ENCODE measurements around the gene TMEM198. TPM values are rescaled to one million over a fixed set of nuclear protein-coding genes. Genes with fewer than 3 reads are reported as not detected.
A peak's percentile ranks its signal among the peaks of the same experiment; 100 is the strongest.

TMEM198 gene
- total RNA-seq, 1 donor from 2014 or later: 8.2 TPM

DNA sequence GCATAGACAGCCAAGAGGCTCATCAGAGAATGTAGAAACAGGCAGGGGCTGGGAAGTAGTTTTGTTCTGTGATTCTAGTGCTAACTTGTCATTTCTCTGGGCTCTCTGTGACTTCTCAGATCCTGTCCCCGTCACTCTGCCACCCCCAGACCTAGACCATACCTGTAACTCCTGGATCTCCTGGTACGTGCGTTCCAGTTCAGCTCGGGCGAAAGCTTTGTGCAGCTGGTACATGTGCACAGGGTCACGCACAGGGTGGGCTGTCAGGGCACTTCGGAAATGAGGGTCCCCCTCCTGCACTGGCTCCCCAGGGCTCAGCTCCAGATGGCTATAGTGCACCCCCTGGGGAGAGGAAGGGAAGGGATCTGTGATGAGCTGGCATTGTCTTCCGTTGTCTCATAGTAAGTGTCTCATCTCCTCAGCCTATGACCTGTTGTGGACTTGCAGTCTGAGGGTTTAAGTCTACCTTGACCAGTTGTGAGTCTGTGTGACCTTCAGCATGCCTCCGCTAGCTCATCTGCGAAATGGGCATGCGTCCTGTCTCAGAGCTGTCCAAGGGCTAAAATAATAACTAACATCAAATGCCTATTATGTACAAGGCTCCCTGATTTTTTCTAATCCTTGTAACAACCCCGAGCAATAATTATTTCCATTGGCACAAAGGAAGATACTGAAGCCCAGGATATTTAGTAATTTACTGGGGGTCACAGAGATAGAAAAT, 2.9 kb upstream of the TMEM198 start:
- Mint-ChIP-seq H3K36me3 (ENCODE audit: insufficient read depth) (peaks cover 11% of the 10 kb centered on the region), H3K27me3 (peaks cover 13% of the 10 kb centered on the region), H3K9me3 (ENCODE audit: low read depth) (no peaks in the 10 kb centered on the region), H3K27ac (no peak overlapping the region), H3K4me3 (ENCODE audit: low read depth) (no peak overlapping the region), H3K4me1 (ENCODE audit: low read depth) (peaks cover 19% of the 10 kb centered on the region)
- TF ChIP-seq CTCF (IDR thresholded peaks at IDR 0.05; ENCODE audit: unreplicated experiment): no peak
- no peak for DNase-seq (ENCODE audit: low spot score, unreplicated experiment)

DNA sequence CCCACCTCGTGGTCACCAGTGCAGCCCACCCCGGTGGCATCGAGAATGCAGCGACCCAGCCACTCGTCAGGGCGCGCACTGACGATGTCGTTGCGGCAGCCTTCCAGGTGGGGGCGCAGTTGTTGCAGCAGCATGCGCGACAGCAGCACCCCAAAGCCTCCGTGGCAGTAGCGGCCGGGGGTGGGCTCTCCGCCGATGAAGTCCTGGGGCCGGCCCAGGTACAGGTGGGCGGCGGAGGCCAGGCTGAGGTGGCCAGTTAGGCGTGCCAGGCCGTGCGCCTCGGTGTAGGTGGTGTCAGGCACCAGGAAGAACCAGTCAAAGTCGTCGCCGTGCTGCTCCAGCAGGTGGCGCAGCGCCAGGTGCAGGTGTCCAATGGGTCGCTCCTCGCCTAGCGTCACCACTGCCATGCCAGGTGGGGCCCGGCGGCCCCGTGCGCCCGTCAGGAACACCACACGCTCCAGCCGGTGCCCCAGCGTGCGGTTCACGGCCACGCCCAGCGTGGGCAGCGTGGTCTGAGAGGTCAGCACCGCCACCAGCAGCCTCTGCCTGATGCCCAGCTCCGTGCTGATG, 2.1 kb upstream of the TMEM198 start:
- peak; percentile 90 for DNase-seq (ENCODE audit: low spot score, unreplicated experiment)
- Mint-ChIP-seq H3K4me1 (ENCODE audit: low read depth) (peaks cover 19% of the 10 kb centered on the region), H3K27me3 (peaks cover 19% of the 10 kb centered on the region), H3K4me3 (ENCODE audit: low read depth) (peak overlapping the region; percentile 88), H3K27ac (peak overlapping the region; percentile 84), H3K36me3 (ENCODE audit: insufficient read depth) (peaks cover 13% of the 10 kb centered on the region), H3K9me3 (ENCODE audit: low read depth) (no peaks in the 10 kb centered on the region)
- TF ChIP-seq CTCF (IDR thresholded peaks at IDR 0.05; ENCODE audit: unreplicated experiment): peak; percentile 99

- no peak for TF ChIP-seq CTCF (IDR thresholded peaks at IDR 0.05; ENCODE audit: unreplicated experiment)
- DNase-seq (ENCODE audit: low spot score, unreplicated experiment): no peak
- H3K4me1 Mint-ChIP-seq (ENCODE audit: low read depth): peaks cover 17% of the 10 kb centered on the region
- peak overlapping the region; percentile 84 for H3K27ac Mint-ChIP-seq
- H3K27me3 Mint-ChIP-seq: peaks cover 19% of the 10 kb centered on the region
- peak overlapping the region; percentile 88 for H3K4me3 Mint-ChIP-seq (ENCODE audit: low read depth)
- H3K9me3 Mint-ChIP-seq (ENCODE audit: low read depth): no peaks in the 10 kb centered on the region
- H3K36me3 Mint-ChIP-seq (ENCODE audit: insufficient read depth): peaks cover 16% of the 10 kb centered on the region
Measured at GRCh38 chr2:219542931-219543595, 765 bp upstream of the TMEM198 start.

DNA sequence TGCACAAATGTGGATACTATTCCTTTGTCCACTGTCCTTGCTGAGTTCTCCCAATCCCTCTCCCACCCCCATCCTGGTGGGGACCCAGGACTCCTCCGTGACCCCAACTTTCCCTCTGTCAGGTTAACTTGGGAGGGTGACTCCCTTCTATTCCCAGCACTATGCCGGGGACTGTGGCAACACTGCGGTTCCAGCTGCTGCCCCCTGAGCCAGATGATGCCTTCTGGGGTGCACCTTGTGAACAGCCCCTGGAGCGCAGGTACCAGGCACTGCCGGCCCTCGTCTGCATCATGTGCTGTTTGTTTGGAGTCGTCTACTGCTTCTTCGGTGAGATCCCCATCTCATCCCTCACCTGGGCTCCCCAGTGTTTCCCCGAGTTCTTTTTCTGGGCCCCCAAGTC, 739 bp downstream of the TMEM198 start:
- no peak for TF ChIP-seq CTCF (IDR thresholded peaks at IDR 0.05; ENCODE audit: unreplicated experiment)
- H3K4me3 Mint-ChIP-seq (ENCODE audit: low read depth): peak overlapping the region; percentile 82
- H3K27ac Mint-ChIP-seq: peak overlapping the region; percentile 75
- H3K36me3 Mint-ChIP-seq (ENCODE audit: insufficient read depth): peaks cover 15% of the 10 kb centered on the region
- H3K4me1 Mint-ChIP-seq (ENCODE audit: low read depth): peaks cover 16% of the 10 kb centered on the region
- no peaks in the 10 kb centered on the region for H3K9me3 Mint-ChIP-seq (ENCODE audit: low read depth)
- peaks cover 32% of the 10 kb centered on the region for H3K27me3 Mint-ChIP-seq
- DNase-seq (ENCODE audit: low spot score, unreplicated experiment): no peak

GRCh38 chr2:219545295-219545942, 1.6 kb downstream of the TMEM198 start:
- no peaks in the 10 kb centered on the region for H3K9me3 Mint-ChIP-seq (ENCODE audit: low read depth)
- H3K4me1 Mint-ChIP-seq (ENCODE audit: low read depth): peaks cover 16% of the 10 kb centered on the region
- H3K36me3 Mint-ChIP-seq (ENCODE audit: insufficient read depth): peaks cover 13% of the 10 kb centered on the region
- no peak for DNase-seq (ENCODE audit: low spot score, unreplicated experiment)
- no peak for TF ChIP-seq CTCF (IDR thresholded peaks at IDR 0.05; ENCODE audit: unreplicated experiment)
- H3K27me3 Mint-ChIP-seq: peaks cover 37% of the 10 kb centered on the region
- no peak overlapping the region for H3K27ac Mint-ChIP-seq
- no peak overlapping the region for H3K4me3 Mint-ChIP-seq (ENCODE audit: low read depth)
